Measurements from ENCODE around the gene SPAST. TPM values are rescaled to one million over a fixed set of nuclear protein-coding genes. Genes with fewer than 3 reads are reported as not detected.
"Not testable (repeated sequence)": the region's sequence is repeated elsewhere in the genome, so short reads cannot be mapped to it uniquely, and the experiment has no call there.

SPAST gene
- total RNA-seq, 1 donor from 2014 or later, result 12.5 TPM

DNA sequence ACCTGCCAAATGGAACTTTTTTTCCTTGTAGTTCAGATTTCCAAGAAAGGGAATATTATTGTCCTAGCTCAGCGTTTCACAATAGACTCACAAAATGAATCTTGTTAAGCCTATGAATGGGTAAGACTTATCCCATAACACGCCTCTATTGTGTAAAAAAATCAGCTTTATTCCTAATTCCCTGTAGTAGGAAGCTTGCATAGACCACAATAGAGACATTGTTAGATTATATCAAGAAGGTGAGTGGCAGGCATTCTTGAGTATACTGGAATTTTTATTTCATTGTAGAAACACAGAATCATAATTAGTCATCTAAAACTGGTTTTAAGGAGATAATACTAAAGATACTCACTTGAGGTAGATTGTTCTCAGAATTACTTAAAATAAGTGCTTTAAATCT, 55.8 kb downstream of the SPAST start:
- no peak for DNase-seq (ENCODE audit: low spot score)

DNA sequence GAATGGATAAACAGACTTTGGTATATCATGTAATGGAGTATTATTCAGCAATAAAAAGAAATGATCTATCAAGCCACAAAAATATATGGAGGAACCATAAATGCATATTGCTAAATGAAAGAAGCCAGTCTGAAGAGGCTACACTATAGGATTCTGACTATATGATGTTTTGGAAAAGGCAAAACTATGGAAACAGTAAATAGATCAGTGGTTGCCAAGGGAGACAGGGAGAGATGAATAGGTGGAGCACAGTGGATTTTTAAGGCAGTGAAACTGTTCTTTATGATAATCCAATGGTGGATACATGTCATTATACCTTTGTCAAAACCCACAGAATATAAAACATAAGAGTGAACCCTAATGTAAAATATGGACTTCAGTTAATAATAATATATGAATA, 61.3 kb downstream of the SPAST start:
- DNase-seq (ENCODE audit: low spot score), result no peak

DNA sequence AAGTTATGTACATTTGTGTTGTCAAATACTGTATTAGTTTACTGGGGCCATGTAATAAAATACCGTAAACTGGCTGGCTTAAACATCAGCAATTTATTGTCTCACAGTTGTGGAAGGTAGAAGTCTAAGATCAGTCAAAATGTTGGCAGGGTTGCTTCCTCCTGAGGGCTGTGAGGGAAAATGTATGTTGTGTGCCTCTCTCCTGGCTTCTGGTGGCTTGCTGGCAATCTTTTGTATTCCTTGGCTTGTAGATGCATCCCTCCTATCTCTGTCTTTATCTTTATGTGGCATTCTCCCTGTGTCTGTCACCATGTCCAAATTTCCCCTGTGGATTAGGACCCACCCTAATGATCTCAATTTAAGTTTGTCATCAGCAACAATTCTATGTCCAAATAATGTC, 65.3 kb downstream of the SPAST start:
- no peak for DNase-seq (ENCODE audit: low spot score)

DNA sequence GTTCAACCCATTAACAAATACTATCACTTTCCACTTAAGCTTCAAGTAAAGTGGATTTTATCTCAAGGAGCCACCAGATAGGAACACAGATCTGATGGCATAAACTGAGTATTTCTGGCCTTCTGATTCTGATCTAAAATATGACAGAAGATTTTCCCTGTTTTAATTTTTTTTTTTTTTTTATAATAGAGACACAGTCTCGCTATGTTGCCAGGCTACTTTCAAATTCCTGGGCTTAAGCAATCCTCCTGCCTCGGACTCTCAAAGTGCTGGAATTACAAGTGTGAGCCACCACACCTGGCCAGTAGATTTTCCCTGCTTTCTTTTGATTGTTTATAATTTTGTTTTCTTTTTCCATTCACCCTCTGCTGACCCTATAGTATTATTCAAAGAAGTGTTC, 65.7 kb downstream of the SPAST start:
- DNase-seq (ENCODE audit: low spot score), result no peak

DNA sequence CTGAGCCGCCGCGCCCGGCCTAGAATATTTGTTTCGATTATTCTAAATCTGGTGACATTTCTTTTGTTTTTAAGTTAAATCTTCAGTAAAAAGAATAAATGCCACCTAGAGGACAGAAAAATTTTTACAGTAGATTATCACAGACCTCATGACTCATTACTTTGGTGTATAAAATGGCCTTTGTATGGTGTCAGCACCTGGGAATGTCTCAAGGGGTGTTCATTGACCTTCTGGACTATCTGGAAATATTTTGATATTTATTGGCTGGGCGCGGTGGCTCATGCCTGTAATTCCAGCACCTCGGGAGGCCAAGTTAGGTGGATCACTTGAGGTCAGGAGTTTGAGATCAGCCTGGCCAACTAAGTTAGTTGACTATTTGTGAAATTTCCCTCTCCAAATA, 72.1 kb downstream of the SPAST start:
- no peak for DNase-seq (ENCODE audit: low spot score)

DNA sequence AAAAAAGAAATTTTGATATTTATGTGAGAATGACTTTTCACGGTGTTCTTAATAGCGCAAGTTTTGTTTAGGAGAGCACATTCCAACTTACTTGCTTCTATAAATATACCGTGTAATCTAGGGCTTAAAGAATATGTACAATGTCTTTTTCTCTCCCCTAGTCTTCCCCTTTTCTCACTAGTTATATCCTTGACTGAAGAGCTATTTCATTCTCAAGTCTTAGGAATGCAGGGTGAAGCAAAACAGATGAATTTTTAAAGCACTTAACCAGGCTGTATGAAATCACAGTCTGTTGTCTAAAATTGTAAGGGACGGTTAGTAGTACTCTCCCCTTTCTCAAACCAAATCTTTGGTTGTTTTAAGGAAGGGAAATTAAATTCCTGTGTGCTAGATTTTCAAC, 72.7 kb downstream of the SPAST start:
- no peak for DNase-seq (ENCODE audit: low spot score)

DNA sequence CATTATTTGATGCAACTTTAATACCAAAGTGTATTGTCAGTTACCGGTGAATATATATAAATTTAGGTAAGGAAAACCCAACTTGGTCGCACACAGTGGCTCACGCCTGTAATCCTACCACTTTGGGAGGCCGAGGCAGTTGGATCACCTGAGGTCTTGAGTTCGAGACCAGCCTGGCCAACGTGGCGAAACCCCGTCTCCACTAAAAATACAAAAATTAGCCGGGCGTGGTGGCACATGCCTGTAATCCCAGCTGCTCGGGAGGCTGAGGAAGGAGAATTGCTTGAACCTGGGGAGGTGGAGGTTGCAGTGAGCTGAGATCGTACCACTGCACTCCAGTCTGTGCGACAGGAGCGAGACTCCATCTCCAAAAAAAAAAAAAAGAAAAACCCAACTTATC, 88.2 kb downstream of the SPAST start:
- DNase-seq (ENCODE audit: low spot score), result not testable (repeated sequence)

DNA sequence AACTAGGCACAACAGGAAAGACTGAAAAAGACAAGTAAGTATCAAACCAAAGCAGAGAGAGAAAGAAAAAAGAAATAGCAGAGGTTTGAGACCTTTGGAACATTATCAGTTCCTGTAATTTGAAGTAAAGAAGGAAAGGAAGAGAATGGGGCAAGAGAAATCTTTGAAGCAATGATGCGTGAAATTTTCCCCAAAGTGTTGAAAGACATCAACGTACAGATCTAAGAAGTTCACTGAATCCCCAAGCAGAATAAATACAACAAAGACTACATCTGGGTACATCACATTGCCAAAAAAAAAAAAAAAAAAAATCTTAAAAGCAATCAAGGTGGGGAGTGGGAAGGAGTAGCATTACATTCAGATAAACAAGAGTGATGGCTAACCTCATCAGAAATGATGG, 96.3 kb downstream of the SPAST start:
- no peak for DNase-seq (ENCODE audit: low spot score)

DNA sequence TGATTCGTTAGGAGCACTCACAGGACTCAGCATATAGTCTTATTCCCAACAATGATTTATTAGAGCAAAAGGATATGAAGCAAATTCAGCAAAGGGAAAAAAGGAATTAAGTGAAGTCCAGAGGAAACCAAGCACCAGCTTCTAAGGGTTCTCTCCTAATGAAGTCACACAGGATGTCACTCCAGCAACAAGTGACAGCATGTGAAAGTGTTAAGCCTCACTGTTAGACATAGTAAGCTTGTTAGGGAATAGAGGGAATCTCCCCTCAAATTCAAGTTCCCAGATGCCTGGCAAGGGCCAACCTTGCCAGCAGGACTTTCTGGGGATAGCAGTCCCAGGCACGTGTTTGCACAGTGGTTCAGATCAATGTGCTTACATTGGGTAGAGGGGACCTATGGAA, 97.9 kb downstream of the SPAST start:
- DNase-seq (ENCODE audit: low spot score), result no peak

DNA sequence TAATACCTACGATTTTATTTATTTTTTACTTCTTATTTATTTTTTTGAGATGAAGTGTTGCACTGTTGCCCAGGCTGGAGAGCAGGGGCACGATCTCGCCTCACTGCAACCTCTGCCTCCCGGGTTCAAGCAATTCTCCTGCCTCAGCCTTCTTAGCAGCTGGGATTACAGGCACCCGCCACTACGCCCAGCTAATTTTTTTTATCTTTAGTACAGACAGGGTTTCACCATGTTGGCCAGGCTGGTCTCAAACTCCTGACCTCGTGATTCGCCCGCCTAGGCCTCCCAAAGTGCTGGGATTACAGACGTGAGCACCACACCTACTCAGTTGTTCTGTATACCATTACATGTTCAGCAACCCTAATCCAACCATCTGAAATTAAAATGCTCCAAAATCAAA, 100.9 kb downstream of the SPAST start:
- not testable (repeated sequence) for DNase-seq (ENCODE audit: low spot score)

DNA sequence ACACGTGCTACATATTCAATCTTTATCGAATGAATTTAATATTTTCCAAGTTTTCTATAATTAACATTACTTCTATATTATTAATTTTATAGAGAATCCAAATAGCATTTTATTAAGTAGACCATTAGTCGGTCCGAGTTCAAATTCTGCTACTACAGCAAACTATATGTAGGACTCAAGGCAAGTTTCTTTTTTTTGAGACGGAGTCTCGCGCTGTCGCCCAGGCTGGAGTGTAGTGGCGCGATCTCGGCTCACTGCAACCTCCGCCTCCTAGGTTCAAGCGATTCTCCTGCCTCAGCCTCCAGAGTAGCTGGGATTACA, 101.6 kb downstream of the SPAST start:
- DNase-seq (ENCODE audit: low spot score), result not testable (repeated sequence)

DNA sequence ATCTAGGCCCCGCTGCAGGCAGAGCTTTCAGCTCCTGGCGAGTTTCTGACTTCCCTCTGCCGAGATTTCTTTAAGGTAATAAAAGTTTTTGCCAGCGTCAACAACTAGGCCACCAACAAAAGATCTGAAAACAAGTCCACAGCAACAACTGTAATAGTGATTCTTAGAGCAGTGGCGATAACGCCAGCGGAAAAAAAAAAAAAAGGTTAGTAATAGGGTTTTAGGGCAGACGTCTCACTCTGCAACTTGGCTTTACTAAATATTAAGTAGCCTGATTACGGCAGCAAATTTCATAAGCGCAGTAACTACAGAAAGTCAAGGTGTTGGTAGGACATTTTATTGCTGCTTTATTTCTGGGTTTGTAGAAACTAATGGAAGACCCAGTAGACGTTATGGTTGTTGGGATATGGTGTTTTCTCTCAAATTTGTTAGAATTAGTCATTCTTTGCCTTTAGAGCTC, 102.8 kb downstream of the SPAST start:
- no peak for DNase-seq (ENCODE audit: low spot score)

DNA sequence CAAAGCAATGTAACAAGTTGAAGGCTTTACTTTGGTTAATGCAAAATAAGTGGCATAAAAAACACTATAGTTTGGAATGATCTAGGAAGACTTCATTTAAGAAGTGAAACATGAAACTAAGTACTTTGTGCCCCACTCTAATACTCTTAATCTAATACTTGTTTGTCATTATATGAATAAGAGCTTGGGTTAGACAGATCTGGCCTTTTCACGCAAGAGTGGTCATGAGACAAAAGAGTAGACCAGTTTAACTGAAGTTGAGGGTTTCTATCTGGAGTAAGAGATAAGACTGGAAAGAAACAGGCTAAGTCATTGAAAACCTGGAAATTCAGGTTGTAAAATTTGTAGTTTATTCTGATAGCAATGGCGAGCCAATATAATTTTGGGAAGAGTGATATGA, 105.2 kb downstream of the SPAST start:
- no peak for DNase-seq (ENCODE audit: low spot score)

DNA sequence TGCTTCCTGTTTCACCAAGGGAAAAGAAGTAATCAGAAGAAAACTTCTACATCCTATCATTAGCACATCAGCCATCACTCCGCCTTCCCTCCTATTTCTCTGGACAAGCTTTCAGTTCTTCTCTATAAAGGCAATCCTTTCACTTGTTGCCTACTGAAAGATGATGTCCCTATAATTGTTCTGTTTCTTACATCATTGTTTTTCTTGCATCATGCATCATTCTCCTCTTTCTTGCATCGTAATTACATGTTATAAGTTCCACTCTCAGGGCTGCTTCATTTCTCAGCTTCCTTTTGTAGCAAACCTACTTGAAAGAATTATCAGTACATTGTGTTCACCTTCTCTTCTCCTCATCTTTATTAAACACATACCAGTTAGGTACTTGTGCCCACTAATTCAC, 109.5 kb downstream of the SPAST start:
- no peak for DNase-seq (ENCODE audit: low spot score)

DNA sequence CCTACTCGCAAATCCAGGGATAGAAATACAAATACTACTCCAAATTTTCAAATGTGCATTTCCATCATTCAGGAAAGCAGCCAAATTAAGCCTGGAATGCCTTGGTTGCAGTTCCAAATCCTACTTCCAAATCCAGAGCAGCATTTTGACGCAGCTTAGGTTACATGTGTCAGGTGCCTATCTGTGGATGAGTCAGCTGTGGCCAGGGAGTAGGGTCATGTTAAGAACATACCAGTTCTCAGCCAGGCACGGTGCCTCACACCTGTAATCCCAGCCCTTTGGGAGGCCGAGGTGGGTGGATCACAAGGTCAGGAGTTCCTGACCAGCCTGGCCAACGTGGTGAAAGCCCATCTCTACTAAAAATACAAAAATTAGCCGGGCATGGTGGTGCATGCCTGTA, 119.3 kb downstream of the SPAST start:
- no peak for DNase-seq (ENCODE audit: low spot score)

DNA sequence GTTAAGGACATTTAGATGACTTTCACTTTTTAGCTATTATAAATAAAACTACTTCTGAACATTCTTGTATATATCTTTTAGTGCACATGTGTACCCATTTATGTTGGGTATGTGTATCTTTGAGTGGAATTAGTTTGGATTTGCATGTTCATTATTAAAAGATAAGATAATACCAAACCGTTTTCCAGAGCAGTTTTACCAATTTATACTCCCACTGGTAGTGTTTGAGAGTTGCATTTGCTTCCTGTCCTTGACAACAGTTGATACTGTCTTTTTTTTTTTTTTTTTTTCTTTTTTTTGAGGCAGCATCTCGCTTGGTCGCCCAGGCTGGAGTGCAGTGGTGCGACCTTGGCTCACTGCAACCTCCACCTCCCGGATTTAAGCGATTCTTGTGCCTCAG, 125.7 kb downstream of the SPAST start:
- DNase-seq (ENCODE audit: low spot score), result no peak

DNA sequence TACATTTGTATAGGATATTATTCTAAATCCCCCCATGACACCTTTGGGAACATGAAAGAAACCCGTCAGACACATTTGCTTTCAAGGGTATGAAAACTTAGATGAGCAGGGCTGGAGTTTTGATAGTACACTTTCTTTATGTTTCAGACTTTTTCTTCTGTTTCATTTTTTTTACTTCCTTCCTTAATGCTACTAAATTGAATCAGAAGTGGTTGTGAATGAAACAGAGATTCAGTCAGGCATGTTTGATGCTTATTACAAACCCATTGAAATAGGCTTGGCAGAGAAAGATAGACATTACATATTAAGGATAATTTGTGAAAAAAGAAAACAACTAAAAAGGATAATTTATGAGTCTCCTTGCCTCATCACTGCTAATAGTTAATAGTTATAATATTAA, 129.1 kb downstream of the SPAST start:
- no peak for DNase-seq (ENCODE audit: low spot score)

DNA sequence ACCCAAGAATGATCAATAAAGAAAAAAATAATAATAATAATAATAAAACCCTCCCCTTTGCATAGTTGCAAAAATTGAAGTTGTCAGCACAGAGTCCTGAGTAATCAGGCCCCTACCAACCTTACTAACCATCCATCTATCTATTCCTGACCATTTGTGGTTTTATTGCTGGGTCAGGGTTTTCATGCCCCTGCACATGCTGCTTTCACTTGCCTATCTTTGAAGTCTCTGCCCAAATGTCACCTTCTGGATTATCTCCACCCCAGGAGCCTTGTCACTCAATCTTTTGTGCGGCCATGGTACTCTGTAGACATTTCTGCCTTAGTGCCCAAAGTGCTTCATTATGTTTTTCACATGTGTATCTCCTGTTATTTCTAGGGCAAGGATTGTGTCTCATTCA, 137.5 kb downstream of the SPAST start:
- no peak for DNase-seq (ENCODE audit: low spot score)

DNA sequence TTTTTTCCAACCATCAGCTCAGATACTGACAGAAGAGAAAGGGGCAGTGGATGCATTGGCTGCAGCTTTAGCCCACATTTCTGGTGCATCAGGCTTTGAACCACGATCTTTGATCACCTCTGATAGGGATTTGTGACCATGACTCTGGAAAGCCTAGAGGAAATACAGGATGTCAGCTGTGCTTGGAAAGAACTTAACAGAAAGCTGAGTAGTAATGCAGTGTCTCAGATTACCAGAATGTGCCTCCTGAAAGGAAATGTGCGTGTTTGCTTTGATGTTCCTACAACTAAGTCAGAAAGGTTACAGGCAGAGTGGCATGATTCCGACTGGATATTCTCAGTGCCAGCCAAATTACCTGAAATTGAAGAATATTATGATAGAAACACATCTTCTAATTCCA, 140.1 kb downstream of the SPAST start:
- DNase-seq (ENCODE audit: low spot score), result not testable (repeated sequence)

Other genes with a start within 250 kb of the SPAST start
- gene MEMO1, start 52.5 kb upstream of the SPAST start, total RNA-seq, result 38.8 TPM
- gene DPY30, start 23.8 kb upstream of the SPAST start, total RNA-seq, result 44.8 TPM
- gene SLC30A6, start 102.3 kb downstream of the SPAST start, total RNA-seq, result 21.2 TPM
- gene NLRC4, start 201.3 kb downstream of the SPAST start, total RNA-seq, result 7.9 TPM
- gene YIPF4, start 214.3 kb downstream of the SPAST start, total RNA-seq, result 43.1 TPM

Measured in mesenteric fat pad (tissue), 1 donor.